Pons (tissue), 1 donor: ENCODE data around the gene PTPN9.
"Not testable (repeated sequence)": the region's sequence is repeated elsewhere in the genome, so short reads cannot be mapped to it uniquely, and the experiment has no call there.

Experiments used
- DNase-seq: peaks from one replicate; pipeline ENCODE4 v3.0.0-alpha.2; 2016; ENCODE audit warnings: low spot score

PTPN9 gene

GRCh38 chr15:75578948-75579920 lies at the start of gene PTPN9:
TSS of gene PTPN9 (minus strand) at chr15:75579315. CDS start at chr15:75578776, 539 bp downstream.
- DNase-seq: peak; percentile 80

GRCh38 chr15:75625542-75626347 lies 46.6 kb upstream of the PTPN9 start, which contains the start of gene SNUPN:
TSS of gene SNUPN (minus strand) at chr15:75625725. CDS start at chr15:75621051, 4,674 bp downstream.
- DNase-seq: peak; percentile 93

GRCh38 chr15:75622505-75622904 lies 43.4 kb upstream of the PTPN9 start:
- DNase-seq: no peak

GRCh38 chr15:75620841-75621391 lies 41.8 kb upstream of the PTPN9 start:
- no peak for DNase-seq

- DNase-seq: no peak
These were observed 41.1 kb upstream of the PTPN9 start for GRCh38 chr15:75620058-75620820.

- DNase-seq: no peak
These were observed 37.7 kb upstream of the PTPN9 start for GRCh38 chr15:75616766-75617165.

GRCh38 chr15:75606711-75607699 lies 27.9 kb upstream of the PTPN9 start:
- no peak for DNase-seq

GRCh38 chr15:75606026-75606425 lies 26.9 kb upstream of the PTPN9 start:
- no peak for DNase-seq

- no peak for DNase-seq
These were observed 20.3 kb upstream of the PTPN9 start for GRCh38 chr15:75599401-75599800.

GRCh38 chr15:75598361-75598760 lies 19.2 kb upstream of the PTPN9 start:
- DNase-seq: no peak

GRCh38 chr15:75597667-75598341 lies 18.7 kb upstream of the PTPN9 start:
- DNase-seq: no peak

- DNase-seq: no peak
These were observed 17.7 kb upstream of the PTPN9 start for GRCh38 chr15:75596703-75597345.

- no peak for DNase-seq
These were observed 15.2 kb upstream of the PTPN9 start for GRCh38 chr15:75594276-75594675.

- no peak for DNase-seq
These were observed 12.7 kb upstream of the PTPN9 start for GRCh38 chr15:75591655-75592364.

GRCh38 chr15:75590239-75590638 lies 11.1 kb upstream of the PTPN9 start:
- DNase-seq: no peak

GRCh38 chr15:75589071-75589470 lies 10.0 kb upstream of the PTPN9 start:
- DNase-seq: no peak

GRCh38 chr15:75586422-75586821 lies 7.3 kb upstream of the PTPN9 start:
- DNase-seq: not testable (repeated sequence)

GRCh38 chr15:75584121-75584520 lies 5.0 kb upstream of the PTPN9 start:
- no peak for DNase-seq

- no peak for DNase-seq
These were observed 4.6 kb upstream of the PTPN9 start for GRCh38 chr15:75583701-75584100.
